Measurements from ENCODE around the gene ME3. TPM values are rescaled to one million over a fixed set of nuclear protein-coding genes. Genes with fewer than 3 reads are reported as not detected.

The ME3 gene
- polyA plus RNA-seq, 2 of the 4 experiments (the other 2 are of a cell fraction), result 19.7 to 22.3 TPM

DNA sequence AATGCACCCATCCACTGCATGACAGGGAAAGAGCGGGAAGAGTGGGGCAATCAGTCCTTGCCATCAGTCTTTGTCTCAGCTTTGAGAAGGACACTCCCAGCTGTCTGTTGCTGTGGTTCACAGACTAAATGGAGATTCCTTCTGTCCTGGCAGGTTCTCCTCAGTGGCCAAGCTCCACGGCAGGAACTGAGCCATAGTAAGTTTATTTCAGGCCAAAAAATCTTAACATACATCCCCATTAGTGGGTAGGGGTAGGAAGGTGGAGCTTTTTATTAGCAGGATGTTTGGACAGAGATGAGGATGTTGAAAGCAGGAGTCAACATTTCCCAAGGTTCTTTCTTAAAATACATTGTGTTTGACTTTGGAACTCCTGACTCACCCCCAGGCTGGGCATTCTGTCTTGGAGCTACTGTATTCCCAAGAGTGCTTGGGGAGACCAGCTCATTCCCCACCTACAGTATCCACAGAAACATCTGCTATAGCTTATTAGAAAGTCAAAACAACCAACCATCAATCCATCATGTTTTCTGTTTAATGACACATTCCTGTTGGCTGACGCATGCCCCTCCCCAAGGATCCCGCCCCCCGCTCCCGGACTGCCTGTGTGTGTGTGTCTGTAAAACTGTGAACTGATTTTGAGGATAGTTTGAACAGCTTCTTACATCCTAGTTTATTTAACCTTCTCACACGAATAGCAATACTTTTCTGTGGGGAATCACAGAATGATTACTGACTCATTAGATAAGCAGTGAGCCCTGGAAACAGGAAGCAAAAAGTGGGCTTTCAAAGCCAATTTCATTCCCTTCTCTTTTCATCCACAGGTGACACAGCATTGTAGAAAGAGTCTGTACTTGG is 188.2 kb downstream of the ME3 start (continued):
- TF ChIP-seq FOXS1 (CRISPR knock-in tag; IDR thresholded peaks at IDR 0.05) (peak; percentile 83; the same call in 1 of the 2 replicates), MAX (IDR thresholded peaks at IDR 0.05) (peak; percentile 72), EHMT2 (IDR thresholded peaks at IDR 0.05; ENCODE audit: low read depth) (no peak), ZC3H11A (IDR thresholded peaks at IDR 0.05) (no peak), PHF8 (IDR thresholded peaks at IDR 0.05; ENCODE audit: borderline replicate concordance, low read depth) (no peak), USF2 (IDR thresholded peaks at IDR 0.05) (no peak), HES2 (IDR thresholded peaks at IDR 0.05) (peak; percentile 90), MAZ (IDR thresholded peaks at IDR 0.05; ENCODE audit: borderline replicate concordance, low read depth, low read length) (no peak)

DNA sequence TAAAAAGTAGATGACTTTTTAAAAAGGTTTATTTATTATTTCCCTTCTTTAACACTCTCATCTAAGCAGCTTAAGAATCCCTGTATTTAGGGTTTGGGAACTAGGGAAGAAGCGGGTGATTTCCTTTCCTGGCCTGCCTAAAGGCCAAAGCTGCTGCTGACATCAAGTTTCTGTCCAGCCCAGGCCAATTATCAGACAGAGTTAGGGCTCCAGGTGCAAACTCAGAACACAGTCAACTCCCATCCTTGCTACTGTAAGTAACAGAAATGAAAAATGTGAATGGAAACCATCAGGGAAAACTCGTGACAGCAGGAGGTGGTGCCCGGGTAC is 188.8 kb downstream of the ME3 start:
- TF ChIP-seq, protein P1, sequence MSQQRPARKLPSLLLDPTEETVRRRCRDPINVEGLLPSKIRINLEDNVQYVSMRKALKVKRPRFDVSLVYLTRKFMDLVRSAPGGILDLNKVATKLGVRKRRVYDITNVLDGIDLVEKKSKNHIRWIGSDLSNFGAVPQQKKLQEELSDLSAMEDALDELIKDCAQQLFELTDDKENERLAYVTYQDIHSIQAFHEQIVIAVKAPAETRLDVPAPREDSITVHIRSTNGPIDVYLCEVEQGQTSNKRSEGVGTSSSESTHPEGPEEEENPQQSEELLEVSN (IDR thresholded peaks at IDR 0.05; ENCODE audit: borderline replicate concordance, low read depth), result peak; percentile 70; the same call in 1 of the 2 replicates
- peak; percentile 58; the same call in 1 of the 2 replicates for TF ChIP-seq HOXB13 (CRISPR knock-in tag; IDR thresholded peaks at IDR 0.05; ENCODE audit: low read depth)
- TF ChIP-seq, protein P2, sequence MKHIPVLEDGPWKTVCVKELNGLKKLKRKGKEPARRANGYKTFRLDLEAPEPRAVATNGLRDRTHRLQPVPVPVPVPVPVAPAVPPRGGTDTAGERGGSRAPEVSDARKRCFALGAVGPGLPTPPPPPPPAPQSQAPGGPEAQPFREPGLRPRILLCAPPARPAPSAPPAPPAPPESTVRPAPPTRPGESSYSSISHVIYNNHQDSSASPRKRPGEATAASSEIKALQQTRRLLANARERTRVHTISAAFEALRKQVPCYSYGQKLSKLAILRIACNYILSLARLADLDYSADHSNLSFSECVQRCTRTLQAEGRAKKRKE (CRISPR knock-in tag; IDR thresholded peaks at IDR 0.05; ENCODE audit: low read depth), result peak; percentile 90; the same call in 1 of the 2 replicates
- TF ChIP-seq ZFP36 (IDR thresholded peaks at IDR 0.05; ENCODE audit: borderline replicate concordance, partially characterized antibody), result no peak
- ATAC-seq, result no peak; a peak in 1 of 6 replicates
- Histone ChIP-seq H3K4me1 (peaks cover 60% of the 10 kb centered on the region), H3K4me3 (no peak overlapping the region), H3K27ac (peak overlapping the region; percentile 77 to 89), H3K9me3 (no peaks in the 10 kb centered on the region), H3K4me2 (peak overlapping the region; percentile 74)
- ChIA-PET CTCF (interaction anchor here (0.9 to 7.8 kb wide), 12 partner anchors 8 to 125 kb away, joined by 3 to 60 read pairs (median 4); no protein-coding TSS in a partner anchor), POLR2A (interaction anchor here (0.9 to 2.7 kb wide), 16 partner anchors 10 to 472 kb away, joined by 3 to 30 read pairs (median 6); partner anchors contain the start of genes FZD4, ME3 and PRSS23)
- no peak for FAIRE-seq
- DNase-seq (ENCODE audit: low read depth in 1 of 2, low spot score in 1 of 2), result no peak
- WGBS (ENCODE audit: missing lambda C conversion rate), result 40% methylated on average over 3 of the region's 3 CpGs

DNA sequence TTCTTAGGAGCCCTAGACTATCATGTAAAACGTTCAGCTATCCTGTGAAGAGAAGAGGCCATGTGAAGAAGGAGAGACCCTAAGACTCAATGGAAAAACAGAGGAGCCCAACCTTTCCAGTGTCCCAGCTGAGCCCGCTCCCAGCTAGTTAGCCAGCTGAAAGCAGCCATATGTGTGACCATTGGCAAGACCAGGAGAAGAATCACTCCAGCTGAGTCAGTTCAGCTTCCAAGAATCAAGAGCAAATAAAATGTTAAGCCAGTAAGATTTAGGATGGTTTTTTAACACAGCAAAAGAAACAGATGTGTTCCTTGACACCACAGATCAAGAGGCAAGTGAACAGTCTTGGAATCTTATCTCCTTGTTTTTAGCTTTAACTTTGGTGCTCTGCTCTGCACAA is 189.7 kb downstream of the ME3 start:
- Histone ChIP-seq H3K27ac (peak overlapping the region; percentile 77 to 89), H3K4me3 (no peak overlapping the region), H3K4me2 (peak overlapping the region; percentile 74; the same call in 1 of the 3 replicates), H3K4me1 (peaks cover 63% of the 10 kb centered on the region), H3K9me3 (no peaks in the 10 kb centered on the region)
- ChIA-PET POLR2A (interaction anchor here (2.7 kb wide), 1 partner anchor 41 kb away, joined by 30 read pairs; no protein-coding TSS in a partner anchor), CTCF (interaction anchor here (1.6 to 7.8 kb wide), 5 partner anchors 26 to 126 kb away, joined by 4 to 60 read pairs (median 10); no protein-coding TSS in a partner anchor)
- DNase-seq (ENCODE audit: low read depth in 1 of 2, low spot score in 1 of 2) (no peak), FAIRE-seq (no peak), ATAC-seq (no peak)
- TF ChIP-seq BHLHE40 (IDR thresholded peaks at IDR 0.05; ENCODE audit: low read depth, low read length), result no peak
- WGBS (ENCODE audit: missing lambda C conversion rate), result 91% methylated on average over 2 of the region's 2 CpGs

DNA sequence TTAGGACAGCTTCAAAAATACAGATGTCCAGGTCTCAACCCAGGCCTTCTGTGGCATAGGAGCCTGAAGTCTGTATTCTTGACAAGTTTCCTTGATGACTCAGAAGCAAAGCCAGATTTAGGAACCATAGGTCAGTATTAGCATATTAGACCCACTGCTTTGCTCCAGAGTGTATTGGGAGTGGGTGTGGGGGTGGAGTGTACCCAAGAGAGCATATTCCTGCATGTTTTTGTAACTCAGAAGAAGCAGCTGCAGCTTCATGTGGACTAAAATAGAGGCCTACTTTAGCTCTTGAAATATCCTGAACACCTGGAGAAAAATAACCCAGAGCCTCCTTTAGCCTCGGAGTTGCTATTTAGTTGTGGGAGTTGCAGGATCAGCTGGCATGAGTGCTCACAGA is 191.0 kb downstream of the ME3 start:
- CTCF ChIA-PET, result interaction anchor here (0.8 to 7.8 kb wide), 6 partner anchors 14 to 331 kb away, joined by 3 to 60 read pairs (median 5); no protein-coding TSS in a partner anchor
- no peak for DNase-seq (ENCODE audit: low read depth in 1 of 2, low spot score in 1 of 2)
- peak overlapping the region; percentile 77 to 89; a peak in 4 of 6 replicates for H3K27ac ChIP-seq
- H3K4me2 ChIP-seq, result no peak overlapping the region
- 88% methylated on average over 1 of the region's 1 CpG for WGBS (ENCODE audit: missing lambda C conversion rate)
- FAIRE-seq, result no peak
- POLR2A ChIA-PET, result no interaction called here
- H3K4me1 ChIP-seq, result peaks cover 63% of the 10 kb centered on the region
- H3K9me3 ChIP-seq, result no peaks in the 10 kb centered on the region
- no peak for ATAC-seq
- TF ChIP-seq FOSB (CRISPR knock-in tag; IDR thresholded peaks at IDR 0.05), result no peak
- TF ChIP-seq EHMT2 (IDR thresholded peaks at IDR 0.05; ENCODE audit: low read depth), result no peak
- TF ChIP-seq FOXS1 (CRISPR knock-in tag; IDR thresholded peaks at IDR 0.05), result no peak
- TF ChIP-seq FOSL2 (IDR thresholded peaks at IDR 0.05), result no peak
- TF ChIP-seq FOSL2 (CRISPR knock-in tag; IDR thresholded peaks at IDR 0.05), result no peak
- no peak for TF ChIP-seq MAZ (IDR thresholded peaks at IDR 0.05; ENCODE audit: borderline replicate concordance, low read depth, low read length)
- no peak for TF ChIP-seq ZC3H11A (IDR thresholded peaks at IDR 0.05)
- TF ChIP-seq MAFK (IDR thresholded peaks at IDR 0.05; ENCODE audit: partially characterized antibody), result no peak
- no peak for TF ChIP-seq ZNF302 (CRISPR knock-in tag; IDR thresholded peaks at IDR 0.05)
- TF ChIP-seq JUN (IDR thresholded peaks at IDR 0.05), result no peak
- TF ChIP-seq EP300 (IDR thresholded peaks at IDR 0.05), result no peak
- TF ChIP-seq PBX3 (IDR thresholded peaks at IDR 0.05), result no peak
- TF ChIP-seq SMC3 (IDR thresholded peaks at IDR 0.05), result no peak
- no peak for TF ChIP-seq HDAC2 (IDR thresholded peaks at IDR 0.05)
- TF ChIP-seq HOXA7 (CRISPR knock-in tag; IDR thresholded peaks at IDR 0.05), result no peak
- no peak overlapping the region for H3K4me3 ChIP-seq

All from A549 (cell line).